Tibial artery (tissue), 4 donors: ENCODE measurements around the gene TIAM2.

Source experiments
- DNase-seq, 2 donors: peaks; one replicate each; pipeline ENCODE4 v3.0.0-alpha.2; 2019
- H3K27ac ChIP-seq, 2 donors: fragments of 200-600 bp; sonication (generic) in 1 of 2; 1 replicate in 1 of 2; 2 replicates in 1 of 2; pipeline ENCODE4 v1.5.1; 2018 to 2019; ENCODE audit warnings: mild to moderate bottlenecking in 1 of 2
- H3K27me3 ChIP-seq, 2 donors: fragments of 200-600 bp; sonication (generic) in 1 of 2; one replicate each; pipeline versions ENCODE4 v1.5.1 to v1.6.0; 2016 to 2019
- H3K36me3 ChIP-seq, 3 donors: fragments of 200-600 bp; sonication (generic) in 2 of 3; one replicate each; pipeline ENCODE4 v1.5.1; 2016 to 2019; ENCODE audit warnings: mild to moderate bottlenecking in 2 of 3
- H3K4me1 ChIP-seq, 4 donors: fragments of 200-600 bp; sonication (generic) in 2 of 4; 1 replicate in 3 of 4; 2 replicates in 1 of 4; pipeline ENCODE4 v1.5.1; 2016 to 2019
- H3K4me3 ChIP-seq, 2 donors: fragments of 200-600 bp; sonication (generic) in 1 of 2; 1 replicate in 1 of 2; 2 replicates in 1 of 2; pipeline ENCODE4 v1.5.1; 2018 to 2019; ENCODE audit warnings: mild to moderate bottlenecking in 2 of 2
- H3K9me3 ChIP-seq, 3 donors: fragments of 200-600 bp; sonication (generic) in 1 of 3; one replicate each; pipeline ENCODE4 v1.5.1; 2016 to 2019
- intact Hi-C: fragments of 100-400 bp; cut with DNase I; formaldehyde crosslinking; loops from one replicate; pipeline ENCODE4 v1.15.0; 2023; ENCODE audit warnings: low total_unique reads
- TF ChIP-seq, protein P1 (sequence below), 2 experiments: fragments of 200-600 bp in 1 of 2; fragments of 450-650 bp in 1 of 2; IDR thresholded peaks; one replicate each; pipeline ENCODE4 v1.5.1; 2017 to 2019; ENCODE audit warnings: antibody characterized with exemption in 2 of 2, mild to moderate bottlenecking in 1 of 2, moderate library complexity in 1 of 2

Gene TIAM2

DNA sequence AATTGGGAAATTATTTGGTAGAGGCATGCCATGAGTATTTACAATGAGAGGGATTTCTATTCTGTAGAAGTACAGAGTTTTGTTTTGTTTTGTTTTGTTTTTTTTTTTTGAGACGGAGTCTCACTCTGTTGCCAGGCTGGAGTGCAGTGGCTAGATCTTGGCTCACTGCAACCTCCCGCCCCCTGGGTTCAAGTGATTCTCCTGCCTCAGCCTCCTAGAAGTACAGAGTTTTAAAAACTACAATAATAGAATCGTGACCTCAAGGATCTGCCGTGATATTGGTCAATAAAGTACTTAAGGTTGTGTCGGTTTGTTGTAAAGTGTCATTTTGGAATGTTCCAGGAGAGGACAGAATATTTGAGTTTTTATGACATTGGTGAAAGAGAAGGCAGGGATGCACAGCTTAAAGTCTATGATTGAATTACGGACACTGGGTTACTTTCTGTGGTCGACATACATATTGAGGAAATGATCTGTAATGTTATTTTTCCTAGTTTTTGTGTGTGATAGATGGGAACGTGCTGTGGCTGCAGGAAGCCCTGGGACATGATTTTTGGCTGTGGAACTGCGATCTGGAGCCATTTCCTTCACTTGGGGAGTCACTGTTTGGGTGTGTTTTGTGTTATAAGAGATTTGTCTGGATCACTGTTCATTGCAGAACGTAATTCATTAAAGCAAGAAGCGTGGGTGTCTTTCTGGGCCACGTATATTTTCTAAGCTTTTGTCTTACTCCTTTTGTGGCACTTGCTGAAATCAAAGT lies 59.6 kb downstream of the TIAM2 start:
- no peak for DNase-seq
- Histone ChIP-seq H3K4me1 (peaks cover 0 to 3% (median 0%) of the 10 kb centered on the region in 4 donors), H3K4me3 (peak overlapping the region in 1 of 2 donors; percentile 2), H3K36me3 (no peaks in the 10 kb centered on the region), H3K27me3 (no peaks in the 10 kb centered on the region), H3K27ac (no peak overlapping the region), H3K9me3 (no peaks in the 10 kb centered on the region)
- intact Hi-C loops = no loop called here
- TF ChIP-seq, protein P1, sequence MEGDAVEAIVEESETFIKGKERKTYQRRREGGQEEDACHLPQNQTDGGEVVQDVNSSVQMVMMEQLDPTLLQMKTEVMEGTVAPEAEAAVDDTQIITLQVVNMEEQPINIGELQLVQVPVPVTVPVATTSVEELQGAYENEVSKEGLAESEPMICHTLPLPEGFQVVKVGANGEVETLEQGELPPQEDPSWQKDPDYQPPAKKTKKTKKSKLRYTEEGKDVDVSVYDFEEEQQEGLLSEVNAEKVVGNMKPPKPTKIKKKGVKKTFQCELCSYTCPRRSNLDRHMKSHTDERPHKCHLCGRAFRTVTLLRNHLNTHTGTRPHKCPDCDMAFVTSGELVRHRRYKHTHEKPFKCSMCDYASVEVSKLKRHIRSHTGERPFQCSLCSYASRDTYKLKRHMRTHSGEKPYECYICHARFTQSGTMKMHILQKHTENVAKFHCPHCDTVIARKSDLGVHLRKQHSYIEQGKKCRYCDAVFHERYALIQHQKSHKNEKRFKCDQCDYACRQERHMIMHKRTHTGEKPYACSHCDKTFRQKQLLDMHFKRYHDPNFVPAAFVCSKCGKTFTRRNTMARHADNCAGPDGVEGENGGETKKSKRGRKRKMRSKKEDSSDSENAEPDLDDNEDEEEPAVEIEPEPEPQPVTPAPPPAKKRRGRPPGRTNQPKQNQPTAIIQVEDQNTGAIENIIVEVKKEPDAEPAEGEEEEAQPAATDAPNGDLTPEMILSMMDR (IDR thresholded peaks at IDR 0.05) = no peak

DNA sequence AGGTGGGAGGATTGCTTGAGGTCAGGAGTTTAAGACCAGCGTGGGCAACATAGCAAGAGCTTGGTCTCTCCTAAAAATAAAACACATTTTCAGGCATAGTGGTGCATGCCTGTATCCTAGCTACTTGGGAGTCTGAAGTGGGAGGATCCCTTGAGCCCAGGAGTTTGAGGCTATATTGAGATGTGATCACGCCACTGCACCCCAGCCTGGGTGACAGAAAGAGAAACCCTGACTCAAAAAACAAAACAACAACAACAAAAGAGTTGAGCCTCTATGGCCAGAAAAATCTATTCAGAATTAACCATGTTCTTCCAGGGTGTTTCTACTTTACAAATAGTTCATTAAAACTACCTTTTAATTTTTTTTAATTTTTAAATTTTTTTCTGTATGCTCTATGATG lies 60.6 kb downstream of the TIAM2 start:
- Histone ChIP-seq H3K27ac (no peak overlapping the region), H3K27me3 (no peaks in the 10 kb centered on the region), H3K36me3 (no peaks in the 10 kb centered on the region), H3K9me3 (no peaks in the 10 kb centered on the region), H3K4me3 (no peak overlapping the region), H3K4me1 (peaks cover 0 to 3% (median 0%) of the 10 kb centered on the region in 4 donors)
- intact Hi-C loops = no loop called here
- TF ChIP-seq, protein P1 (IDR thresholded peaks at IDR 0.05) = no peak
- DNase-seq = no peak

DNA sequence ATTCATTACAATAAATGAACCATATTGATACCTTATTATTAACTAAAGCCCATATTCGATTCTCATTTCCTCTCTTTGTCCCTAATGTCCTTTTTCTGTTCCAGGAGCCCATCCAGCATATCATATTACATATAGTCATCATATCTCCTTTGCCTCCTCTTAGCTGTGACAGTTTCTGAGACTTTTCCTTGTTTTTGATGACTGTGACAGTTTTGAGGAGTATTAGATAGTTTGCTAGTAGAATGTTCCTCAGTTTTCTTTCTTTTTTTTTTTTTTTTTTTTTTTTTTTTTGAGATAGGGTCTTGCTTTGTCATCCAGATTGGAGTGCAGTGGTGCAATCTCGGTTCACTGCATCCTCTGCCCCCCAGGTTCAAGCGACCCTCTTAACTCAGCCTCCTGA lies 61.6 kb downstream of the TIAM2 start:
- Histone ChIP-seq H3K4me3 (no peak overlapping the region), H3K36me3 (no peaks in the 10 kb centered on the region), H3K4me1 (no peaks in the 10 kb centered on the region), H3K27me3 (no peaks in the 10 kb centered on the region), H3K9me3 (no peaks in the 10 kb centered on the region), H3K27ac (no peak overlapping the region)
- TF ChIP-seq, protein P1 (IDR thresholded peaks at IDR 0.05) = no peak
- intact Hi-C loops = no loop called here
- DNase-seq = no peak

DNA sequence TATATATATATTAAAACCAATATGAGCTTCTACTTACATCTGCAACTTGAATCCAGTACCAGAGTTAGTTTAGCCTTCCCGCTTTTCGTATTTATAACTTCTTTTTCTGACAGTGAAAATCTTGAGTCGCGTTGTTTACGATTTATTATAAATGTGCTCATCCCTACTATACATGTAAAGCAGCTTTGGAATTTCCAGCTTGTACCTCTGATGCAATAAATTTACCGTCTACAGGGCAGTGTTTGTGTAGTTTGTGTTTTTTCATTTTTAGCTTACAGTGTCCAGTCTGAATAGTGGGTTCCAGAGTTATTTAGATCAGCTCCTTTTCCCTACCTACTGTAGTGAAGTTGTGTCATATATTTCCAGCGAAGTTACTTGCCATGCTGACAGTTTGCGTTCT lies 66.3 kb downstream of the TIAM2 start:
- intact Hi-C loops = no loop called here
- Histone ChIP-seq H3K4me3 (no peak overlapping the region), H3K4me1 (peaks cover 0 to 21% (median 7%) of the 10 kb centered on the region in 4 donors), H3K27me3 (no peaks in the 10 kb centered on the region), H3K9me3 (no peaks in the 10 kb centered on the region), H3K36me3 (no peaks in the 10 kb centered on the region), H3K27ac (no peak overlapping the region)
- TF ChIP-seq, protein P1 (IDR thresholded peaks at IDR 0.05) = no peak
- no peak for DNase-seq

DNA sequence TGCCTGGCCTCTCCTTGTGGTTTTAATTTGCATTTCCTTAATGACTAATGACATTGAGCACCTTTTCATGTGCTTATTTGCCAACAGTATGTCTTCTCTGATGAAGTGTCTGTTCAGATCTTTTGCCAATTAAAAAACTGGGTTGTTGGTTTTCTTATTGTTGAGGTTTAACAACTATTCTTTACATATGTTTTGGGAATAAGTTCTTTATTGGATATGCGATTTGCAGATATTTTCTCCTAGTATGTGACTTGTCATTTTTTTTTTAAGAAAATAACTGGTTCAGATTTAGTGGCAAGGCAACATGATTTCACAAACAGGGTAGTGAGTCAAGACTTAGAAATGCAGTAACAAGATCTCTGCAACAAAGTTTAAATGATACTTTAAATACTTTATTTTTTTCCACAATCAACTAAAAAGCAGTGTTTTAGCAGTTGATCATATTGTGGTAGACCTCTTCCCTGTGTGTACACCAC lies 67.8 kb downstream of the TIAM2 start:
- H3K36me3 ChIP-seq = no peaks in the 10 kb centered on the region
- no peak overlapping the region for H3K4me3 ChIP-seq
- peak overlapping the region in 1 of 2 donors; percentile 35 for H3K27ac ChIP-seq
- H3K4me1 ChIP-seq = peaks cover 0 to 36% (median 13%) of the 10 kb centered on the region in 4 donors
- intact Hi-C loops = no loop called here
- TF ChIP-seq, protein P1 (IDR thresholded peaks at IDR 0.05) = no peak
- H3K9me3 ChIP-seq = no peaks in the 10 kb centered on the region
- no peak for DNase-seq
- no peaks in the 10 kb centered on the region for H3K27me3 ChIP-seq
